ENCODE data around the gene RPL27. TPM values are rescaled to one million over a fixed set of nuclear protein-coding genes. Genes with fewer than 3 reads are reported as not detected.
A peak's percentile ranks its signal among the peaks of the same experiment; 100 is the strongest.

Gene RPL27
- total RNA-seq, 3 donors from 2014 or later = 459 to 804 (median 648) TPM

DNA sequence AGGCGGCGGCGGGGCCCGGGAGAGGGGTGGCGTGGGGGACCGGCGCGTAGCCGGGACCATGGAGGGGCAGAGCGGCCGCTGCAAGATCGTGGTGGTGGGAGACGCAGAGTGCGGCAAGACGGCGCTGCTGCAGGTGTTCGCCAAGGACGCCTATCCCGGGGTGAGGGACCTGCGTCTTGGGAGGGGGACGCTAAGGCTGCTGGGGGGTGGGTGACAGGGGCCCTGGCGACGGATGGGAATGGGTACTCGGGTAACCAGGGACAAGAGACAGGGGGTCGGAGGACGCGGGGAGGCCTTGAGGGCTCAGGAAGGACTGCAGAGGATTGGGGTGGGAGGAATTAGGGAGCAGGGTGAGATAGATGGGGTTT, 27.1 kb downstream of the RPL27 start:
- intact Hi-C loops (cut with DNase I, micrococcal nuclease) = no loop called here
- H3K9me3 ChIP-seq = no peaks in the 10 kb centered on the region

DNA sequence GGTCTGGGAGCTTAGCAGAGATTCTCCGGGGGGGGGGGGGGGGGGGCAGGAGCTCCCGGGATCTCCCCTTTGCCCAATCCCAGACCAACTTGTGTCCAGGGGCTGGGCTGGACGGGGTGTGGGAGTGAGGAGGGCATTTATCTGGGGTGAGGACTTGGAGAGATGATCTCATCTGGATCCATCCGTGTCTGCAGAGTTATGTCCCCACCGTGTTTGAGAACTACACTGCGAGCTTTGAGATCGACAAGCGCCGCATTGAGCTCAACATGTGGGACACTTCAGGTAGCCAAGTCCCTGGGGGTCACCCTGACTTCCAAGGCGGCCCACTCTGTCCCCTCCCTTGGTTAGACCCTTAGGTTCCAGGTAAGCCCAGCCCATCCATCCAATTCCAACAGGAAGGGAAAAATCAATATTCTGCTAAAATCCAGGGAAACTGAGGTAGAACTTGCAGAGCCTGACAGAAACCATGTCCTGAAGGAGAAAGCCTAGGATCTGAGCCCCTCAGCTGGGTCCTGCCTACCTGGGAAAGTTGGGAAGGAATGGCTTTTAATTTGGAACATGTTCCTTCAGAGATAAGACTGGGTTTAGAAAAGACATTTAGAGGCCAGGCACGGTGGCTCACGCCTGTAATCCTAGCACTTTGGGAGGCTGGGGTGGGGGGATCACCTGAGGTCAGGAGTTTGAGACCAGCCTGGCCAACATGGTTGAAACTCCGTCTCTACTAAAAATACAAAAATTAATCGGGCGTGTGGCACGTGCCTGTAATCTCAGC, 27.7 kb downstream of the RPL27 start:
- intact Hi-C loops (cut with DNase I, micrococcal nuclease) = no loop called here
- H3K4me1 ChIP-seq (ENCODE audit: low read depth) = peaks cover 14% of the 10 kb centered on the region
- no peaks in the 10 kb centered on the region for H3K9me3 ChIP-seq
- TF ChIP-seq, protein P1, sequence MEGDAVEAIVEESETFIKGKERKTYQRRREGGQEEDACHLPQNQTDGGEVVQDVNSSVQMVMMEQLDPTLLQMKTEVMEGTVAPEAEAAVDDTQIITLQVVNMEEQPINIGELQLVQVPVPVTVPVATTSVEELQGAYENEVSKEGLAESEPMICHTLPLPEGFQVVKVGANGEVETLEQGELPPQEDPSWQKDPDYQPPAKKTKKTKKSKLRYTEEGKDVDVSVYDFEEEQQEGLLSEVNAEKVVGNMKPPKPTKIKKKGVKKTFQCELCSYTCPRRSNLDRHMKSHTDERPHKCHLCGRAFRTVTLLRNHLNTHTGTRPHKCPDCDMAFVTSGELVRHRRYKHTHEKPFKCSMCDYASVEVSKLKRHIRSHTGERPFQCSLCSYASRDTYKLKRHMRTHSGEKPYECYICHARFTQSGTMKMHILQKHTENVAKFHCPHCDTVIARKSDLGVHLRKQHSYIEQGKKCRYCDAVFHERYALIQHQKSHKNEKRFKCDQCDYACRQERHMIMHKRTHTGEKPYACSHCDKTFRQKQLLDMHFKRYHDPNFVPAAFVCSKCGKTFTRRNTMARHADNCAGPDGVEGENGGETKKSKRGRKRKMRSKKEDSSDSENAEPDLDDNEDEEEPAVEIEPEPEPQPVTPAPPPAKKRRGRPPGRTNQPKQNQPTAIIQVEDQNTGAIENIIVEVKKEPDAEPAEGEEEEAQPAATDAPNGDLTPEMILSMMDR (IDR thresholded peaks at IDR 0.05) = no peak
- no peak for ATAC-seq
- no peaks in the 10 kb centered on the region for H3K36me3 ChIP-seq (ENCODE audit: low read depth)
- no peak overlapping the region for H3K4me3 ChIP-seq
- no peak for DNase-seq

More for the DNA sequence above, 27.1 kb downstream of the RPL27 start:
- no peaks in the 10 kb centered on the region for H3K36me3 ChIP-seq (ENCODE audit: low read depth)
- H3K4me3 ChIP-seq = no peak overlapping the region
- DNase-seq (peak in 1 of 3 donors; percentile 63), ATAC-seq (no peak)
- TF ChIP-seq, protein P1 (IDR thresholded peaks at IDR 0.05) = no peak
- H3K4me1 ChIP-seq (ENCODE audit: low read depth) = peaks cover 15% of the 10 kb centered on the region

DNA sequence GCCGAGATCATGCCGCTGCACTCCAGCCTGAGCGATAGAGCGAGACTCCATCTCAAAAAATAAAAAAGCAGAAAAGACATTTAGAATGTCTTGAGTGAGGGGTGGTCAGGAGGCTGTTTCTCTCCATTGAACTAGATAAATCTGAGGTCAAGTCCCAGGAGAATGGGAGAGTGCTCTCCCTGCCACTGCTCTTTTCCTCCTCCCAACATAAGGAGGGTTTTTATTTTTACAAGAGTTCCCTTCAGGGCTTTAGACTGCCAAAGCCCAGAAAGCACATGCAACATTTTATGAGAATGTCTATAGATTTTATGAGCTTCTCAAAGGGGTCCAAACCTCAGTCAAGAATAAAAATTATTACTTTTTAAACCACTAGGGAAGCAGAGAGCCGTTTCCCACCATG, 28.4 kb downstream of the RPL27 start:
- no peak for ATAC-seq
- peaks cover 10% of the 10 kb centered on the region for H3K4me1 ChIP-seq (ENCODE audit: low read depth)

DNA sequence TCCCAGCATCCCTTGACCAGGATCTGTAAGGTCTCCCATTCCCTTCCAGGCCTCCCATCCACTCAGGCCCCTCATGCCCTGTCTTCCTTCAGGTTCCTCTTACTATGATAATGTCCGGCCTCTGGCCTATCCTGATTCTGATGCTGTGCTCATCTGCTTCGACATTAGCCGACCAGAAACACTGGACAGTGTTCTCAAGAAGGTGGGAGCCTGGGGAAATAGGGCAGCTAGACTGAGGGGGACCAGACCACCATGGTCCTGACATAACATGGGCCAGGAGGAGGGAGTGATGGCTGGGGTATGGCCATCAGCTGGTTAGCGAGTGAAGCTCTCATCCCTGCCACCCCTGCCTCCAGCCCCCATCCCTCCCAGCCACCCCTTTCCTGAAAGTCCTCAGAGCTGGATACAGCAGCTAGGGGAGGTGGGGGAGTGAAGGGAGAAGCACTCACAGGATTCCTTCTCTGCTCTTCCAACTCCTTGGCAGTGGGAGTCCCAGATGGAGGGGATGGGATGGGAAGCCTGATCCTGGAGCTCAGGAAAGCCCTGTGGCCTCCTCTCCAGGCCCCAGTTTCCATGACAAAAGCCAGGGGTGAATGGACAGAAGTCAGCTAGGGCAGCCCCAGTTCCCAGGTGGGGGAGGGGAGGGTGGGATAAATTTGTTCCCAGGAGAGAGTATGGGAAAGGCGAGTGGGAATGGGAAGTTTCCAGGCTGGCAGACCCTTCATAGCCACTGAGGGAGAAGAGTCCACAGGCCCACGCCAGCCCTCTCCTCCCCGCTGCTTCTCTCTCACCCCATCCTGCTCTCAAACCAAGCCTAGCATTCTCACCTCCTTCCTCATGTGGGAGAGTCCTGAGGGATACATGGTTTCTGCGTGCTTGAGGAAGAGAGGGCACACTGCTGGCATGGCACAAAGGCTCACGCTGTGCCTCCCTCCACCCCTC, 29.1 kb downstream of the RPL27 start:
- Histone ChIP-seq H3K36me3 (ENCODE audit: low read depth) (no peaks in the 10 kb centered on the region), H3K4me1 (ENCODE audit: low read depth) (peaks cover 10% of the 10 kb centered on the region), H3K9me3 (no peaks in the 10 kb centered on the region), H3K4me3 (no peak overlapping the region)
- no peak for DNase-seq
- TF ChIP-seq, protein P1 (IDR thresholded peaks at IDR 0.05) = no peak
- intact Hi-C loops (cut with DNase I, micrococcal nuclease) = no loop called here
- ATAC-seq = no peak

More for the DNA sequence above, 28.4 kb downstream of the RPL27 start:
- H3K9me3 ChIP-seq = no peaks in the 10 kb centered on the region
- no peak overlapping the region for H3K4me3 ChIP-seq
- no peak for DNase-seq
- no peaks in the 10 kb centered on the region for H3K36me3 ChIP-seq (ENCODE audit: low read depth)
- TF ChIP-seq, protein P1 (IDR thresholded peaks at IDR 0.05) = no peak
- intact Hi-C loops (cut with DNase I, micrococcal nuclease) = no loop called here

DNA sequence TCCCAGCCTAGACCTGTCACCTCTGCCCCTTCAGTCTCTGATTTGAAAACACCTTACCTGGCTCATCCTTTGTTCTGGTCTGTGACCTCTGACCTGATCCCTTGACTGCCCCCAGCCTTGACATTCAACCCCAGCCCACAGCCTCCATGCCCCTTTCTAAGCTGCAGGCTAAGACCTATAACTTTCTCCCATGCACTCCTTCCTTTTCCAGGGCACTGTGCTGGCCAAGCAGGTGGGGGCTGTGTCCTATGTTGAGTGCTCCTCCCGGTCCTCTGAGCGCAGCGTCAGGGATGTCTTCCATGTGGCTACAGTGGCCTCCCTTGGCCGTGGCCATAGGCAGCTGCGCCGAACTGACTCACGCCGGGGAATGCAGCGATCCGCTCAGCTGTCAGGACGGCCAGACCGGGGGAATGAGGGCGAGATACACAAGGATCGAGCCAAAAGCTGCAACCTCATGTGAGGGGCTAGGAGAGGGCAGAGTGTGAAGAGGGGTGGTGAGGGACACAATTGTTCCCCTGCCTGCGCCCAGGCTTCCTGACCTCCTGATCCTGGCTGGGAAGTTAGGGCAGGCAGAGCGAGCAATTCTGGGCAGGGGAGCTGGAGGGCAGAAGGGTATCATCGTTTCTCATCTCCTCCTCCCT, 30.1 kb downstream of the RPL27 start:
- Histone ChIP-seq H3K4me1 (ENCODE audit: low read depth) (peaks cover 7% of the 10 kb centered on the region), H3K9me3 (no peaks in the 10 kb centered on the region), H3K4me3 (no peak overlapping the region), H3K36me3 (ENCODE audit: low read depth) (no peaks in the 10 kb centered on the region)
- DNase-seq (no peak), ATAC-seq (no peak)
- TF ChIP-seq, protein P1 (IDR thresholded peaks at IDR 0.05) = no peak
- intact Hi-C loops (cut with DNase I, micrococcal nuclease) = no loop called here

All from mucosa of descending colon (tissue), 3 donors.